H1 (cell line): Measurements from ENCODE around the gene MYO3A. TPM values are rescaled to one million over a fixed set of nuclear protein-coding genes. Genes with fewer than 3 reads are reported as not detected.

Experiments used
- CTCF ChIA-PET: fragments of 300-600 bp; sonication (Branson Sonifier 250); formaldehyde crosslinking; loops from one replicate; lab custom pipeline; 2021; ENCODE audit not compliant: partially characterized antibody; lab: Charles Lee
- POLR2A ChIA-PET: fragments of 300-600 bp; sonication (Branson Sonifier 250); formaldehyde crosslinking; loops from one replicate; lab custom pipeline; 2021; ENCODE audit warnings: inconsistent platforms; ENCODE audit not compliant: partially characterized antibody; lab: Charles Lee
- DNase-seq, 2 experiments: peaks; one replicate each; pipeline versions ENCODE4 v3.0.0 to v3.0.0-alpha.2; 2010 to 2022; ENCODE audit warnings: low spot score in 2 of 2, low read depth in 1 of 2, mixed read lengths in 1 of 2
- FAIRE-seq: peaks from 2 replicates; lab custom pipeline; 2011; peaks lifted over from hg19 to GRCh38; lab: Jason Lieb, UNC
- H2AFZ ChIP-seq: 2 replicates; pipeline ENCODE4 v1.8.1; 2012; ENCODE audit warnings: low read length, inconsistent platforms
- H2AK5ac ChIP-seq: 2 replicates; pipeline ENCODE4 v1.6.1; 2013; ENCODE audit warnings: low read depth, low read length
- H2BK120ac ChIP-seq: replicated peaks from 2 replicates; pipeline ENCODE3; 2013; ENCODE audit warnings: low read depth, low read length, inconsistent platforms
- H2BK12ac ChIP-seq: 2 replicates; pipeline ENCODE4 v1.6.1; 2013; ENCODE audit warnings: low read depth, low read length
- H2BK15ac ChIP-seq: 2 replicates; pipeline ENCODE4 v1.6.1; 2013; ENCODE audit warnings: low read length
- H2BK20ac ChIP-seq: 2 replicates; pipeline ENCODE4 v1.6.1; 2013; ENCODE audit warnings: low read length
- H2BK5ac ChIP-seq: 2 replicates; pipeline ENCODE4 v1.6.1; 2013; ENCODE audit warnings: low read depth, low read length
- H3K14ac ChIP-seq: 2 replicates; pipeline ENCODE4 v1.6.1; 2013; ENCODE audit warnings: inconsistent platforms; ENCODE audit not compliant: insufficient read length
- H3K18ac ChIP-seq: 2 replicates; pipeline ENCODE4 v1.6.1; 2013; ENCODE audit warnings: low read length; ENCODE audit errors: extremely low read depth
- H3K23ac ChIP-seq: 2 replicates; pipeline ENCODE4 v1.6.1; 2013; ENCODE audit warnings: inconsistent platforms; ENCODE audit not compliant: insufficient read length
- H3K23me2 ChIP-seq: 2 replicates; pipeline ENCODE4 v1.6.1; 2013; ENCODE audit warnings: low read depth, low read length
- H3K27ac ChIP-seq: 2 replicates; pipeline ENCODE4 v1.6.1; 2011; ENCODE audit warnings: low read depth, low read length, inconsistent platforms
- H3K27me3 ChIP-seq, 4 experiments: replicated peaks in 1 of 4; 1 replicate in 1 of 4; 2 replicates in 3 of 4; pipeline versions ENCODE4 v1.6.1 to v1.8.1; 2011 to 2013; ENCODE audit warnings: low read length in 3 of 4, mild to moderate bottlenecking in 3 of 4, inconsistent platforms in 2 of 4, mixed read lengths in 2 of 4, moderate library complexity in 1 of 4; ENCODE audit not compliant: control insufficient read depth in 3 of 4, insufficient read depth in 3 of 4; ENCODE audit errors: extremely low read depth in 1 of 4
- H3K36me3 ChIP-seq, 4 experiments: 2 replicates each; pipeline versions ENCODE4 v1.6.1 to v1.8.1; 2011 to 2013; ENCODE audit warnings: mild to moderate bottlenecking in 4 of 4, low read length in 3 of 4, moderate library complexity in 2 of 4, control low read depth in 1 of 4, inconsistent platforms in 1 of 4; ENCODE audit not compliant: insufficient read depth in 4 of 4, control insufficient read depth in 2 of 4
- H3K4ac ChIP-seq: replicated peaks from 2 replicates; pipeline ENCODE3; 2013; ENCODE audit warnings: low read length, low read depth, mixed read lengths, inconsistent platforms; ENCODE audit not compliant: insufficient read length
- H3K4me1 ChIP-seq, 4 experiments: replicated peaks in 1 of 4; 1 replicate in 1 of 4; 2 replicates in 3 of 4; pipeline versions ENCODE4 v1.6.1 to v1.8.1; 2011 to 2013; ENCODE audit warnings: low read length in 3 of 4, inconsistent platforms in 2 of 4, mixed read lengths in 1 of 4; ENCODE audit not compliant: insufficient read depth in 4 of 4, control insufficient read depth in 3 of 4
- H3K4me2 ChIP-seq, 2 experiments: 2 replicates each; pipeline versions ENCODE4 v1.6.1 to v1.8.1; 2011 to 2013; ENCODE audit warnings: low read depth in 2 of 2, low read length in 2 of 2, control low read depth in 1 of 2, inconsistent platforms in 1 of 2, mild to moderate bottlenecking in 1 of 2; ENCODE audit not compliant: insufficient read depth in 1 of 2
- H3K4me3 ChIP-seq, 4 experiments: fragments of 200-600, 300-600 bp in 1 of 4; sonication (generic), shearing (Covaris generic), sonication (Bioruptor Twin) in 1 of 4; 2 replicates each; pipeline versions ENCODE4 v1.5.1 to v1.8.1; 2011 to 2016; ENCODE audit warnings: low read length in 4 of 4, low read depth in 3 of 4, control low read depth in 2 of 4, inconsistent platforms in 2 of 4, mild to moderate bottlenecking in 2 of 4, mixed read lengths in 1 of 4, moderate library complexity in 1 of 4; ENCODE audit not compliant: insufficient read depth in 2 of 4; ENCODE audit errors: extremely low read depth in 1 of 4
- H3K56ac ChIP-seq: replicated peaks from 2 replicates; pipeline ENCODE3; 2013; ENCODE audit warnings: low read depth, mild to moderate bottlenecking, mixed read lengths, low read length, inconsistent platforms; ENCODE audit not compliant: insufficient read length
- H3K79me1 ChIP-seq: 2 replicates; pipeline ENCODE4 v1.6.1; 2013; ENCODE audit warnings: low read depth, low read length, control low read depth
- H3K79me2 ChIP-seq, 2 experiments: 2 replicates each; pipeline versions ENCODE4 v1.6.1 to v1.8.1; 2012 to 2013; ENCODE audit warnings: low read length in 2 of 2, mild to moderate bottlenecking in 2 of 2, inconsistent platforms in 1 of 2; ENCODE audit not compliant: insufficient read depth in 2 of 2, control insufficient read depth in 1 of 2
- H3K9ac ChIP-seq, 4 experiments: replicated peaks in 1 of 4; 1 replicate in 1 of 4; 2 replicates in 3 of 4; pipeline versions ENCODE4 v1.6.1 to v1.8.1; 2011 to 2013; ENCODE audit warnings: low read depth in 3 of 4, low read length in 3 of 4, control low read depth in 2 of 4, mild to moderate bottlenecking in 2 of 4, moderate library complexity in 2 of 4, inconsistent platforms in 1 of 4; ENCODE audit errors: extremely low read depth in 1 of 4
- H3K9me3 ChIP-seq, 2 experiments: 2 replicates each; pipeline versions ENCODE4 v1.6.1 to v1.8.1; 2012 to 2013; ENCODE audit warnings: mild to moderate bottlenecking in 2 of 2, moderate library complexity in 2 of 2, control low read depth in 1 of 2, inconsistent platforms in 1 of 2, low read depth in 1 of 2, low read length in 1 of 2, mixed read lengths in 1 of 2; ENCODE audit not compliant: insufficient read depth in 2 of 2
- H4K20me1 ChIP-seq, 2 experiments: replicated peaks in 1 of 2; 2 replicates each; pipeline versions ENCODE3 to v1.8.1; 2011 to 2013; ENCODE audit warnings: inconsistent platforms in 2 of 2, low read length in 2 of 2, mild to moderate bottlenecking in 1 of 2; ENCODE audit not compliant: insufficient read depth in 2 of 2, control insufficient read depth in 1 of 2
- H4K5ac ChIP-seq: 2 replicates; pipeline ENCODE4 v1.6.1; 2013; ENCODE audit warnings: low read length, low read depth, mixed read lengths, inconsistent platforms; ENCODE audit not compliant: insufficient read length
- H4K8ac ChIP-seq: 2 replicates; pipeline ENCODE4 v1.8.0; 2013; ENCODE audit warnings: mild to moderate bottlenecking, moderate library complexity, low read length, inconsistent platforms; ENCODE audit not compliant: insufficient read depth; ENCODE audit errors: extremely low read depth
- H4K91ac ChIP-seq: replicated peaks from 2 replicates; pipeline ENCODE3; 2013; ENCODE audit warnings: low read length, mixed read lengths, inconsistent platforms; ENCODE audit not compliant: insufficient read length
- E2F6 ChIP-seq: IDR thresholded peaks from 2 replicates; pipeline ENCODE4 v1.6.1; 2012; ENCODE audit warnings: inconsistent platforms
- EZH2 ChIP-seq: fragments of 200-600 bp; sonication (generic); IDR thresholded peaks from 2 replicates; pipeline ENCODE4 v1.7.1; 2012; ENCODE audit warnings: low read depth, mild to moderate bottlenecking, moderate library complexity, low read length, inconsistent platforms; ENCODE audit not compliant: severe bottlenecking
- KDM5A ChIP-seq: fragments of 200-600 bp; IDR thresholded peaks from 2 replicates; pipeline ENCODE4 v1.7.1; 2012; ENCODE audit warnings: mild to moderate bottlenecking, low read length, inconsistent platforms, mixed read lengths
- POU5F1 ChIP-seq: IDR thresholded peaks from 2 replicates; pipeline ENCODE4 v1.6.1; 2011; ENCODE audit warnings: low read depth, mild to moderate bottlenecking, low read length, moderate library complexity
- SAP30 ChIP-seq: fragments of 300-600 bp; sonication (generic); IDR thresholded peaks from 2 replicates; pipeline ENCODE4 v1.7.1; 2012; ENCODE audit warnings: low read length, moderate library complexity, mild to moderate bottlenecking, inconsistent platforms; ENCODE audit not compliant: insufficient read depth, insufficient replicate concordance
- SRF ChIP-seq: IDR thresholded peaks from 2 replicates; pipeline ENCODE4 v1.6.1; 2011; ENCODE audit warnings: mild to moderate bottlenecking, low read depth, low read length, moderate library complexity
- TAF7 ChIP-seq: optimal IDR thresholded peaks from 2 replicates; pipeline ENCODE3; 2011; ENCODE audit warnings: low read depth, mild to moderate bottlenecking, inconsistent platforms, low read length, moderate library complexity, borderline replicate concordance
- TBP ChIP-seq: IDR thresholded peaks from 2 replicates; pipeline ENCODE4 v1.6.1; 2011; ENCODE audit warnings: low read depth, low read length, improper control_type of control experiment
- USF2 ChIP-seq: IDR thresholded peaks from 2 replicates; pipeline ENCODE4 v1.6.1; 2011; ENCODE audit warnings: low read length, improper control_type of control experiment
- WGBS, 2 experiments: shearing (Covaris generic) in 1 of 2; methylation state at CpG; one replicate each; pipeline versions ENCODE4 v1.1.6 to v1.1.7; 2013 to 2015; ENCODE audit warnings: low lambda C conversion rate in 2 of 2, mixed read lengths in 2 of 2, inconsistent platforms in 1 of 2, low coverage in 1 of 2, missing lambda C conversion rate in 1 of 2; ENCODE audit not compliant: insufficient replicate concordance in 2 of 2, insufficient coverage in 1 of 2, insufficient read length in 1 of 2; ENCODE audit errors: extremely low coverage in 1 of 2, missing lambda C conversion rate in 1 of 2; 5-methylcytosine and 5-hydroxymethylcytosine counted together
- polyA plus RNA-seq, 7 experiments: library from polyadenylated mRNA; depleted of rRNA in 3 of 7; stranded (reverse) in 5 of 7; unstranded in 2 of 7; fragments of >200 nt in 5 of 7; fragments of 200-250 nt in 2 of 7; gene quantifications; 1 replicate in 5 of 7; 2 replicates in 1 of 7; 4 replicates in 1 of 7; pipeline versions ENCODE4 v1.2.1 to v1.2.3, GENCODE V29; 2011 to 2013; ENCODE audit warnings: missing spikeins in 2 of 7, mixed read lengths in 2 of 7
- total RNA-seq: library from RNA; stranded (reverse); fragmentation: NEBNext Ultra II Directional; extraction: Animal tissue kit (Norgen Biotek cat#: 25700); gene quantifications from 2 replicates; pipeline ENCODE4 v1.2.1, GENCODE V29; 2021

Gene MYO3A
- total and polyA plus RNA-seq, 2 of the 8 experiments (the other 6 are each of a cell fraction or from before 2014, with no cell fraction given) = 3.9 to 5.3 TPM

GRCh38 chr10:25952857-25953256, 18.8 kb downstream of the MYO3A start:
- DNase-seq = no peak
- H2BK12ac ChIP-seq = no peak overlapping the region
- 84% methylated on average over 2 of the region's 2 CpGs; no CpG with 5 or more reads in 1 of the 2 experiments for WGBS, 2 experiments
- H3K4ac ChIP-seq = no peak overlapping the region
- no peaks in the 10 kb centered on the region for H3K79me2 ChIP-seq
- H4K5ac ChIP-seq = no peak overlapping the region
- ChIA-PET POLR2A (no interaction called here), CTCF (no interaction called here)
- H3K4me1 ChIP-seq = no peaks in the 10 kb centered on the region
- no peak overlapping the region for H2AK5ac ChIP-seq
- H4K91ac ChIP-seq = no peak overlapping the region
- peaks cover 0 to 2% (median 0%) of the 10 kb centered on the region in 4 experiments; a peak in 1 of 8 replicates for H3K36me3 ChIP-seq
- H3K23me2 ChIP-seq = no peaks in the 10 kb centered on the region
- peaks cover 0 to 5% of the 10 kb centered on the region in 2 experiments; a peak in 1 of 4 replicates for H3K9me3 ChIP-seq
- no peak overlapping the region for H2BK20ac ChIP-seq
- no peak for FAIRE-seq
- H4K20me1 ChIP-seq = no peaks in the 10 kb centered on the region
- no peak overlapping the region for H2AFZ ChIP-seq
- no peak overlapping the region for H3K4me3 ChIP-seq
- TF ChIP-seq SRF (no peak), USF2 (no peak), POU5F1 (no peak), TAF7 (no peak), TBP (no peak), KDM5A (no peak), SAP30 (no peak), EZH2 (no peak), E2F6 (no peak)
- no peak overlapping the region for H2BK15ac ChIP-seq
- no peak overlapping the region for H3K27ac ChIP-seq
- H3K27me3 ChIP-seq = no peaks in the 10 kb centered on the region
- H3K56ac ChIP-seq = no peak overlapping the region
- H2BK5ac ChIP-seq = no peak overlapping the region
- no peak overlapping the region for H2BK120ac ChIP-seq
- H3K14ac ChIP-seq = no peak overlapping the region
- H3K18ac ChIP-seq = no peak overlapping the region
- no peak overlapping the region for H4K8ac ChIP-seq
- H3K4me2 ChIP-seq = no peak overlapping the region
- H3K23ac ChIP-seq = no peak overlapping the region
- H3K9ac ChIP-seq = no peak overlapping the region
- no peaks in the 10 kb centered on the region for H3K79me1 ChIP-seq
